Mucosa of stomach (tissue), 1 donor: ENCODE measurements around the gene SLC22A23.
A peak's percentile ranks its signal among the peaks of the same experiment; 100 is the strongest.

Experiments
- H3K27me3 ChIP-seq: one replicate; pipeline ENCODE4 v1.7.0; 2013; ENCODE audit warnings: mild to moderate bottlenecking, low read length; ENCODE audit not compliant: control insufficient read depth, insufficient read depth
- H3K36me3 ChIP-seq: one replicate; pipeline ENCODE4 v1.7.0; 2013; ENCODE audit warnings: low read length; ENCODE audit not compliant: control insufficient read depth, insufficient read depth
- H3K4me1 ChIP-seq: one replicate; pipeline ENCODE4 v1.7.0; 2013; ENCODE audit warnings: mild to moderate bottlenecking, low read length; ENCODE audit not compliant: control insufficient read depth, insufficient read depth
- H3K4me3 ChIP-seq: one replicate; pipeline ENCODE4 v1.7.0; 2013; ENCODE audit warnings: low read length
- H3K9ac ChIP-seq: one replicate; pipeline ENCODE4 v1.7.0; 2013; ENCODE audit warnings: mild to moderate bottlenecking, low read length, moderate library complexity
- H3K9me3 ChIP-seq: one replicate; pipeline ENCODE4 v1.7.0; 2013; ENCODE audit warnings: mild to moderate bottlenecking, low read length, moderate library complexity; ENCODE audit not compliant: control insufficient read depth
- donor health status: Pancreatic carcinoma.

The SLC22A23 gene

GRCh38 chr6:3466488-3467219 is 9.8 kb upstream of the SLC22A23 start:
- H3K9ac ChIP-seq = no peak overlapping the region
- H3K4me1 ChIP-seq = no peaks in the 10 kb centered on the region
- no peaks in the 10 kb centered on the region for H3K9me3 ChIP-seq
- no peaks in the 10 kb centered on the region for H3K27me3 ChIP-seq
- H3K36me3 ChIP-seq = no peaks in the 10 kb centered on the region
- H3K4me3 ChIP-seq = no peak overlapping the region

GRCh38 chr6:3460253-3460652 is 3.4 kb upstream of the SLC22A23 start:
- Histone ChIP-seq H3K27me3 (peaks cover 3% of the 10 kb centered on the region), H3K9me3 (no peaks in the 10 kb centered on the region), H3K4me1 (no peaks in the 10 kb centered on the region), H3K36me3 (no peaks in the 10 kb centered on the region), H3K4me3 (no peak overlapping the region), H3K9ac (no peak overlapping the region)

GRCh38 chr6:3458706-3459421 is 2.0 kb upstream of the SLC22A23 start:
- H3K36me3 ChIP-seq = no peaks in the 10 kb centered on the region
- no peaks in the 10 kb centered on the region for H3K9me3 ChIP-seq
- H3K4me3 ChIP-seq = no peak overlapping the region
- no peak overlapping the region for H3K9ac ChIP-seq
- H3K4me1 ChIP-seq = no peaks in the 10 kb centered on the region
- H3K27me3 ChIP-seq = peaks cover 3% of the 10 kb centered on the region

GRCh38 chr6:3457710-3458602 is 1.1 kb upstream of the SLC22A23 start:
- Histone ChIP-seq H3K36me3 (no peaks in the 10 kb centered on the region), H3K9ac (peak overlapping the region; percentile 55), H3K9me3 (no peaks in the 10 kb centered on the region), H3K27me3 (peaks cover 3% of the 10 kb centered on the region), H3K4me1 (no peaks in the 10 kb centered on the region), H3K4me3 (no peak overlapping the region)

- peak overlapping the region; percentile 75 for H3K9ac ChIP-seq
Observed at GRCh38 chr6:3456395-3456897, 404 bp downstream of the SLC22A23 start.

GRCh38 chr6:3455569-3456394 is 1.1 kb downstream of the SLC22A23 start:
- H3K9me3 ChIP-seq = no peaks in the 10 kb centered on the region
- H3K36me3 ChIP-seq = no peaks in the 10 kb centered on the region
- H3K4me3 ChIP-seq = peak overlapping the region; percentile 97
- peaks cover 9% of the 10 kb centered on the region for H3K4me1 ChIP-seq
- H3K9ac ChIP-seq = peak overlapping the region; percentile 75
- peaks cover 3% of the 10 kb centered on the region for H3K27me3 ChIP-seq

More at GRCh38 chr6:3456395-3456897, 404 bp downstream of the SLC22A23 start:
- no peaks in the 10 kb centered on the region for H3K9me3 ChIP-seq
- H3K36me3 ChIP-seq = no peaks in the 10 kb centered on the region
- peaks cover 3% of the 10 kb centered on the region for H3K27me3 ChIP-seq
- peaks cover 7% of the 10 kb centered on the region for H3K4me1 ChIP-seq
- H3K4me3 ChIP-seq = peak overlapping the region; percentile 97

GRCh38 chr6:3455147-3455568 is 1.7 kb downstream of the SLC22A23 start:
- Histone ChIP-seq H3K9ac (peak overlapping the region; percentile 75), H3K4me1 (peaks cover 9% of the 10 kb centered on the region), H3K4me3 (peak overlapping the region; percentile 97), H3K27me3 (peaks cover 3% of the 10 kb centered on the region), H3K36me3 (no peaks in the 10 kb centered on the region), H3K9me3 (no peaks in the 10 kb centered on the region)

- H3K4me3 ChIP-seq = peak overlapping the region; percentile 97
- no peaks in the 10 kb centered on the region for H3K36me3 ChIP-seq
- H3K4me1 ChIP-seq = peaks cover 9% of the 10 kb centered on the region
- peaks cover 3% of the 10 kb centered on the region for H3K27me3 ChIP-seq
- peak overlapping the region; percentile 15 for H3K9ac ChIP-seq
- no peaks in the 10 kb centered on the region for H3K9me3 ChIP-seq
Observed at GRCh38 chr6:3454273-3455010, 2.4 kb downstream of the SLC22A23 start.

- Histone ChIP-seq H3K27me3 (peaks cover 3% of the 10 kb centered on the region), H3K4me1 (peaks cover 9% of the 10 kb centered on the region), H3K4me3 (no peak overlapping the region), H3K9ac (no peak overlapping the region), H3K36me3 (no peaks in the 10 kb centered on the region), H3K9me3 (no peaks in the 10 kb centered on the region)
Observed at GRCh38 chr6:3453413-3454272, 3.2 kb downstream of the SLC22A23 start.

- Histone ChIP-seq H3K27me3 (peaks cover 3% of the 10 kb centered on the region), H3K9me3 (no peaks in the 10 kb centered on the region), H3K4me3 (no peak overlapping the region), H3K9ac (no peak overlapping the region), H3K4me1 (peaks cover 18% of the 10 kb centered on the region), H3K36me3 (no peaks in the 10 kb centered on the region)
Observed at GRCh38 chr6:3451498-3451897, 5.4 kb downstream of the SLC22A23 start.
